GM19467 (cell line): ENCODE data around the gene CEP128.

Source experiments
- ATAC-seq: cut with Tn5 transposase; IDR thresholded peaks from one replicate; pipeline ENCODE4 v1.9.1; 2021; ENCODE audit warnings: mild to moderate bottlenecking, moderate library complexity; ENCODE audit not compliant: unreplicated experiment

CEP128 gene

GRCh38 chr14:80496090-80496489 lies 445.4 kb downstream of the CEP128 start:
- no peak for ATAC-seq

- ATAC-seq: no peak
Measured at GRCh38 chr14:80494769-80495168, 446.8 kb downstream of the CEP128 start.

GRCh38 chr14:80493620-80494019 lies 447.9 kb downstream of the CEP128 start:
- no peak for ATAC-seq

- no peak for ATAC-seq
Measured at GRCh38 chr14:80491650-80492049, 449.9 kb downstream of the CEP128 start.

- no peak for ATAC-seq
Measured at GRCh38 chr14:80491131-80491530, 450.4 kb downstream of the CEP128 start.

- no peak for ATAC-seq
Measured at GRCh38 chr14:80489513-80489912, 452.0 kb downstream of the CEP128 start.

- ATAC-seq: no peak
Measured at GRCh38 chr14:80485764-80486163, 455.8 kb downstream of the CEP128 start.

GRCh38 chr14:80483331-80483730 lies 458.2 kb downstream of the CEP128 start:
- ATAC-seq: no peak

GRCh38 chr14:80477388-80478160 lies 464.0 kb downstream of the CEP128 start:
- ATAC-seq: no peak

GRCh38 chr14:80475074-80475473 lies 466.5 kb downstream of the CEP128 start:
- no peak for ATAC-seq

GRCh38 chr14:80468331-80469122 lies 473.0 kb downstream of the CEP128 start:
- no peak for ATAC-seq

- no peak for ATAC-seq
Measured at GRCh38 chr14:80465546-80466220, 475.9 kb downstream of the CEP128 start.

GRCh38 chr14:80464531-80465149 lies 476.9 kb downstream of the CEP128 start:
- ATAC-seq: no peak

- ATAC-seq: no peak
Measured at GRCh38 chr14:80456209-80456608, 485.3 kb downstream of the CEP128 start.

GRCh38 chr14:80455031-80455430 lies 486.5 kb downstream of the CEP128 start:
- ATAC-seq: no peak

- ATAC-seq: no peak
Measured at GRCh38 chr14:80448267-80448666, 493.3 kb downstream of the CEP128 start.

GRCh38 chr14:80447392-80447791 lies 494.1 kb downstream of the CEP128 start:
- ATAC-seq: no peak
